ENCODE results near the gene ALB.

Gene ALB

DNA sequence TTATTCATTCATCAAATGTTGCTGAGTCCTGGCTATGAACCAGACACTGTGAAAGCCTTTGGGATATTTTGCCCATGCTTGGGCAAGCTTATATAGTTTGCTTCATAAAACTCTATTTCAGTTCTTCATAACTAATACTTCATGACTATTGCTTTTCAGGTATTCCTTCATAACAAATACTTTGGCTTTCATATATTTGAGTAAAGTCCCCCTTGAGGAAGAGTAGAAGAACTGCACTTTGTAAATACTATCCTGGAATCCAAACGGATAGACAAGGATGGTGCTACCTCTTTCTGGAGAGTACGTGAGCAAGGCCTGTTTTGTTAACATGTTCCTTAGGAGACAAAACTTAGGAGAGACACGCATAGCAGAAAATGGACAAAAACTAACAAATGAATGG, 30.2 kb downstream of the ALB start:
- no peak for DNase-seq (ENCODE audit: low spot score in 2 of 2)
- no peaks in the 10 kb centered on the region for H3K9me3 Mint-ChIP-seq

DNA sequence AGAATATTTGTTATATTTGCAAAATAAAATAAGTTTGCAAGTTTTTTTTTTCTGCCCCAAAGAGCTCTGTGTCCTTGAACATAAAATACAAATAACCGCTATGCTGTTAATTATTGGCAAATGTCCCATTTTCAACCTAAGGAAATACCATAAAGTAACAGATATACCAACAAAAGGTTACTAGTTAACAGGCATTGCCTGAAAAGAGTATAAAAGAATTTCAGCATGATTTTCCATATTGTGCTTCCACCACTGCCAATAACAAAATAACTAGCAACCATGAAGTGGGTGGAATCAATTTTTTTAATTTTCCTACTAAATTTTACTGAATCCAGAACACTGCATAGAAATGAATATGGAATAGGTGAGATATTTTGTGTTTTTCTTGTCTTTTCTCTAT, 31.9 kb downstream of the ALB start, which contains the start of gene AFP:
TSS of gene AFP (plus strand) at position 238 of the 400 bp plus-strand sequence. CDS start at position 280, 42 bp downstream.
- H3K4me1 Mint-ChIP-seq: no peaks in the 10 kb centered on the region
- no peaks in the 10 kb centered on the region for H3K9me3 Mint-ChIP-seq
- ATAC-seq (no peak), DNase-seq (ENCODE audit: low spot score in 2 of 2) (no peak)
- H3K4me3 Mint-ChIP-seq: no peak within 1 kb of the TSS
- H3K36me3 Mint-ChIP-seq: no peaks in the 10 kb centered on the region
- no peak within 1 kb of the TSS for H3K27ac Mint-ChIP-seq

More for the DNA sequence above, 30.2 kb downstream of the ALB start:
- H3K4me1 Mint-ChIP-seq: no peaks in the 10 kb centered on the region
- H3K4me3 Mint-ChIP-seq: no peak overlapping the region
- no peaks in the 10 kb centered on the region for H3K36me3 Mint-ChIP-seq
- H3K27ac Mint-ChIP-seq: no peak overlapping the region
- ATAC-seq: no peak

DNA sequence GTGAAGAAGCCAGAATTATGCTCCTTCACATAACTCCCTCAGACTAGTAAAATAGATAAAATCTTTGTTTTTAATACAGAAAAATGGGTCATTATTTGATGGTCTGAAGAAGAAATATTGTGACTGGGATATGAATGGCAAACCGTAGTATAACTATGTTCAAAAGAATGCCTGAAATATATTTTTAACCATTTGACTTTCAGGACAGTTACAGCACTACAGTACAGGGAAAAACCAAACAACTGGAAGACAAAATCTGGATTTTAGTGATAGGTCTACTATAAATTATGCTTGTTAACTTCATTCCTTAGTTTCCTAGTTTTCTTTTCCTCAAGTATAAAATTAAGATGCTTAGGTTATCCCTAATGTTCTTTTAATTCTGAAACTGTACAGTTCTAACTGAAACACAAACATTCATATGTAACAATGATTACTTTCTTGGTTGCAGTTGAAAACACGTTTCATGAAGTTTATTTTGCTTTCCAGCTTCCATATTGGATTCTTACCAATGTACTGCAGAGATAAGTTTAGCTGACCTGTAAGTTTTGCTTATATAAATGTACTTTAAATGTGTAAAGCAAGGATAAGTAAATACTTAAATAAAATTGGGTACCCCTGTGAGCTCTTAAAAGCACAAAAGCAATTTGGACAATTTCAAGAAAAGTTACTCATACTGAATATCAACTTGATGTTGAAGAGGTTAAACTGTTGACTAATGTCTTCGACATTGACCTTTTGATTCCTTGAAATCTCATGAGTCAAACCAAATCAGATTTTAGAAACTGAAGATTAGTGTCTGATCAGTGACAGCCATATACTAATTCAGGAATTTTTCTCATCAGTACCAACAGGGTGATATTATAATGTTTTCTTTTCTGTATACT, 32.8 kb downstream of the ALB start:
- no peak overlapping the region for H3K27ac Mint-ChIP-seq
- no peaks in the 10 kb centered on the region for H3K9me3 Mint-ChIP-seq
- no peaks in the 10 kb centered on the region for H3K36me3 Mint-ChIP-seq
- no peak overlapping the region for H3K4me3 Mint-ChIP-seq
- DNase-seq (ENCODE audit: low spot score in 2 of 2) (no peak), ATAC-seq (no peak)
- H3K4me1 Mint-ChIP-seq: no peaks in the 10 kb centered on the region

GRCh38 chr4:73437558-73437956, 33.5 kb downstream of the ALB start:
- Mint-ChIP-seq H3K27ac (no peak overlapping the region), H3K4me3 (no peak overlapping the region), H3K36me3 (no peaks in the 10 kb centered on the region), H3K4me1 (no peaks in the 10 kb centered on the region), H3K9me3 (no peaks in the 10 kb centered on the region)
- ATAC-seq (no peak), DNase-seq (ENCODE audit: low spot score in 2 of 2) (no peak)

DNA sequence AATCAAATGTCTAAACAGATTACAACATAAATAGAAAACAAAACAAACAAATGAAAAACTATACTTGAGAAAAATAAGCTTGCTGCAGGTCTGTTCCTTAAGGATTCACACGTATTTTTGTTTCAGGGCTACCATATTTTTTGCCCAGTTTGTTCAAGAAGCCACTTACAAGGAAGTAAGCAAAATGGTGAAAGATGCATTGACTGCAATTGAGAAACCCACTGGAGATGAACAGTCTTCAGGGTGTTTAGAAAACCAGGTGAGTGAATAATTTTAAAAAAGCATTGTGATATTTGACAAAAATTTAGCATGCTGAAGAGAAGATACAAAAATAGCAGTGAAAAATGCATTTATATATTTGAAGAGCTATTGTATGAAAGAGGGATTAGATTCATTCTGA, 34.0 kb downstream of the ALB start:
- Mint-ChIP-seq H3K27ac (no peak overlapping the region), H3K4me3 (no peak overlapping the region), H3K36me3 (no peaks in the 10 kb centered on the region), H3K4me1 (no peaks in the 10 kb centered on the region), H3K9me3 (no peaks in the 10 kb centered on the region)
- ATAC-seq: no peak
- DNase-seq (ENCODE audit: low spot score in 2 of 2): no peak

DNA sequence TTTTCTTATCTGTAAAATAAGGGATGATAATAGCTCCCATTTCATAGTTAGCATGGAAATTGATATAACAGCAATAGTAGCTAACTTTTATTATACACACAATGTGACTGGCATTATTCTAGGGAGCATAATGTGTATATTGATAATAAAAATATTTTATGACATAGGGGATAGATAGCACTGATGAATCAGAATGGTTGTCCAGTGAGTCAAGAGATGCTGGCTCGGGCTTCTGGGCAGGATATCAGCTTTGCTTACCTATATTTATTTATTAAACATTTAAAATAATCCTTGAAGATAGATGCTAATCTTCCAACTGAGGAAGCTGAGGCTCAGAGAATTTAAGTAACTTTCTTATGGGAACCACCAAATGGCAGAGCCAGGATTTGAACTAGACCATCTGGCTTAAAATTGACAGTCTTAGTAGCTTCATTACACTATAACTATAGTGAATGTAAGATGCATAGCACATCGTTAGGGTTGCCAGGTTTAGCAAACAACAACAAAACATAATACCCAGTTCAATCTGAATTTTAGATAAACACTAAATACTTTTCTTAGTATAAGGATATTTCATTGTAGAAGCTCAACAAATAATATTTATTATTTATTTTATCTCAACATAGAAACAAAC, 34.6 kb downstream of the ALB start:
- H3K36me3 Mint-ChIP-seq: no peaks in the 10 kb centered on the region
- DNase-seq (ENCODE audit: low spot score in 2 of 2) (no peak), ATAC-seq (no peak)
- no peak overlapping the region for H3K4me3 Mint-ChIP-seq
- no peaks in the 10 kb centered on the region for H3K4me1 Mint-ChIP-seq
- no peaks in the 10 kb centered on the region for H3K9me3 Mint-ChIP-seq
- H3K27ac Mint-ChIP-seq: no peak overlapping the region

GRCh38 chr4:73439445-73439844, 35.4 kb downstream of the ALB start:
- Mint-ChIP-seq H3K36me3 (no peaks in the 10 kb centered on the region), H3K4me1 (no peaks in the 10 kb centered on the region), H3K4me3 (no peak overlapping the region), H3K9me3 (no peaks in the 10 kb centered on the region), H3K27ac (no peak overlapping the region)
- ATAC-seq: no peak
- no peak for DNase-seq (ENCODE audit: low spot score in 2 of 2)

DNA sequence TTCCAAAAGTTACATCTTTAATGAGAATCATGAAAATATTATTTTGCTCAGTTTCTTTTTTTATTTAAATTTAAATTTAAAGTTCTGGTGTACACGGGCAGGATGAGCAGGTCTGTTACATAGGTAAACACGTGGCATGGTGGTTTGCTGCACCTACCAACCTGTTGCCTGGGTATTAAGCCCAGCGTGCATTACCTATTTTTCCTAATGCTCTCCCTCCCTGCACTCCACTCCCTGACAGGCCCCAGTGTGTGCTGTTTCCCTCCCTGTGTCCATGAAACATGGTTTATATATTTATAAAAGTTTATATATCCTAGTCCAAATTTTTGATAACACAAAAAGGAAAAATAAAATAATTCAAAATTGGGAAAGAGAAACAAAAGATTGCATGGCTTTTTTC, 35.9 kb downstream of the ALB start:
- H3K4me1 Mint-ChIP-seq: no peaks in the 10 kb centered on the region
- H3K27ac Mint-ChIP-seq: no peak overlapping the region
- no peaks in the 10 kb centered on the region for H3K36me3 Mint-ChIP-seq
- DNase-seq (ENCODE audit: low spot score in 2 of 2) (no peak), ATAC-seq (no peak)
- H3K9me3 Mint-ChIP-seq: no peaks in the 10 kb centered on the region
- no peak overlapping the region for H3K4me3 Mint-ChIP-seq

DNA sequence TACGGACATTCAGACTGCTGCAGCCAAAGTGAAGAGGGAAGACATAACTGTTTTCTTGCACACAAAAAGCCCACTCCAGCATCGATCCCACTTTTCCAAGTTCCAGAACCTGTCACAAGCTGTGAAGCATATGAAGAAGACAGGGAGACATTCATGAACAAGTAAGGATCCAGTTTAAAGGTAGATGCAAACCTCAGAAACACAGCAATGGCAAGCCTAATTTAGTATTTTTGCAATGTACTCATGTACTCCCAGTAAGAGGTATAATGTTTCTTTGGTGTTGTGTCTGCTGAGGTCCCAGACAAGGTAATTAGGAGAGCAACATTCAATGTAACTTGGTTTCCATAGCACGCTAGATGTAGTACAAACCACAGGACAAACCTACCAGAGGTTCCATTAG, 36.6 kb downstream of the ALB start:
- no peak overlapping the region for H3K4me3 Mint-ChIP-seq
- no peaks in the 10 kb centered on the region for H3K9me3 Mint-ChIP-seq
- no peak overlapping the region for H3K27ac Mint-ChIP-seq
- H3K4me1 Mint-ChIP-seq: no peaks in the 10 kb centered on the region
- ATAC-seq: no peak
- no peak for DNase-seq (ENCODE audit: low spot score in 2 of 2)
- no peaks in the 10 kb centered on the region for H3K36me3 Mint-ChIP-seq

DNA sequence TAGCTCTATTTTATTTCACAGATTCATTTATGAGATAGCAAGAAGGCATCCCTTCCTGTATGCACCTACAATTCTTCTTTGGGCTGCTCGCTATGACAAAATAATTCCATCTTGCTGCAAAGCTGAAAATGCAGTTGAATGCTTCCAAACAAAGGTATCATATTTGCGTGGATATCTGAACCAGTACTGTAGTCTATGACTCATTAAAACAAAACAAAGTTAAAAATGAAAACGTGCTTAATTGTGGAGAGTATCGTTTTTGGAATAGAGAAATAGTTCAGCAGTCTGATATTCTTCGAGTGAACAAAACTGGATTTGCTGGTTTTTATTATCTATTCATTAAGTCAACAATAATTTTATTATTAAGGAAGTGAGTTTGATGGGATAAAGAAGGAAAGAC, 38.2 kb downstream of the ALB start:
- ATAC-seq (no peak), DNase-seq (ENCODE audit: low spot score in 2 of 2) (no peak)
- Mint-ChIP-seq H3K9me3 (no peaks in the 10 kb centered on the region), H3K4me1 (no peaks in the 10 kb centered on the region), H3K27ac (no peak overlapping the region), H3K36me3 (no peaks in the 10 kb centered on the region), H3K4me3 (no peak overlapping the region)

DNA sequence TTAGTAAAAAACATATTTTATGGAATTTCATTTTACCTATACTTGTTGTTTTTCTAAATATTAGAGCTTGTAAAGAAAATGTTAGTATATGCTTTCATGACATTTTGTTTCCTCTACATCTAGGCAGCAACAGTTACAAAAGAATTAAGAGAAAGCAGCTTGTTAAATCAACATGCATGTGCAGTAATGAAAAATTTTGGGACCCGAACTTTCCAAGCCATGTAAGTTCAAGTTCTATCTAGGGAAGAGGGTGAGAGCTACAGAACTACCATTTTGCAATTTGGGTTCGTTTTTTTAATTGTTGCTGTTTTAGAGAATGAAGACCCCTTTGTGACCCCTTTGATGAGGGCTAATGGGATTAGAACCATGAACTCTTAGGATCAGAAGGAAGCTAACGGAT, 39.1 kb downstream of the ALB start:
- DNase-seq (ENCODE audit: low spot score in 2 of 2) (no peak), ATAC-seq (no peak)
- Mint-ChIP-seq H3K36me3 (no peaks in the 10 kb centered on the region), H3K9me3 (no peaks in the 10 kb centered on the region), H3K27ac (no peak overlapping the region), H3K4me3 (no peak overlapping the region), H3K4me1 (no peaks in the 10 kb centered on the region)

GRCh38 chr4:73445383-73446335, 41.6 kb downstream of the ALB start:
- H3K4me1 Mint-ChIP-seq: no peaks in the 10 kb centered on the region

GRCh38 chr4:73446336-73446938, 42.4 kb downstream of the ALB start:
- peak; percentile 65 for ATAC-seq
- Mint-ChIP-seq H3K36me3 (no peaks in the 10 kb centered on the region), H3K4me3 (no peak overlapping the region), H3K9me3 (no peaks in the 10 kb centered on the region), H3K4me1 (no peaks in the 10 kb centered on the region), H3K27ac (no peak overlapping the region)
- DNase-seq (ENCODE audit: low spot score in 2 of 2): no peak

More at GRCh38 chr4:73445383-73446335, 41.6 kb downstream of the ALB start:
- no peaks in the 10 kb centered on the region for H3K36me3 Mint-ChIP-seq
- ATAC-seq (no peak), DNase-seq (ENCODE audit: low spot score in 2 of 2) (no peak)
- H3K27ac Mint-ChIP-seq: no peak overlapping the region
- H3K4me3 Mint-ChIP-seq: no peak overlapping the region
- no peaks in the 10 kb centered on the region for H3K9me3 Mint-ChIP-seq

DNA sequence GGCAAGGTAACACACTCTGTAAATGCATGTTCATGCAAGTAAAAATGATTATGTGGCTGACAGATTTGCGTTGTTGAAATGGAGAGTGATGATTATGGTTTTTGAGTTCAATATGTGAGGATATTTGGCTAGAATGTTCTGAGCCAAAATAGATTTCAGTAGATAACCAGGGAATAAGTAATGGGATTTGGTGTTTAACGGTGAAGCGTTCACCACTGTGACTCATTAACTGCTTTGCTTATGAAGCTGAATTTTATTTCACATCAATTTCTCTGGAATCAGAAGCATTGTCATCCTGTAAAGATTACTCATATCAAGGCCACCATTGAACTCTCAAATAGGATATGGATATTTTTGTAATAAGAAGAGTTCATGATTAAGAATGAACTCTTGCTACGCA, 43.6 kb downstream of the ALB start:
- H3K9me3 Mint-ChIP-seq: no peaks in the 10 kb centered on the region
- ATAC-seq: no peak
- H3K4me1 Mint-ChIP-seq: no peaks in the 10 kb centered on the region
- H3K27ac Mint-ChIP-seq: no peak overlapping the region
- H3K4me3 Mint-ChIP-seq: no peak overlapping the region
- DNase-seq (ENCODE audit: low spot score in 2 of 2): no peak
- no peaks in the 10 kb centered on the region for H3K36me3 Mint-ChIP-seq

All from stimulated activated effector memory CD8-positive, alpha-beta T cell treated with anti-CD3 and anti-CD28 coated beads, Interleukin-12 subunit alpha, Interleukin-12 subunit beta, amount 100 ng/mL, for 72 hours (primary cell).